ENCODE measurements around the gene JAKMIP2.

GRCh38 chr5:147819261-147819770 is 36.8 kb upstream of the JAKMIP2 start:
- TF ChIP-seq, protein P1, sequence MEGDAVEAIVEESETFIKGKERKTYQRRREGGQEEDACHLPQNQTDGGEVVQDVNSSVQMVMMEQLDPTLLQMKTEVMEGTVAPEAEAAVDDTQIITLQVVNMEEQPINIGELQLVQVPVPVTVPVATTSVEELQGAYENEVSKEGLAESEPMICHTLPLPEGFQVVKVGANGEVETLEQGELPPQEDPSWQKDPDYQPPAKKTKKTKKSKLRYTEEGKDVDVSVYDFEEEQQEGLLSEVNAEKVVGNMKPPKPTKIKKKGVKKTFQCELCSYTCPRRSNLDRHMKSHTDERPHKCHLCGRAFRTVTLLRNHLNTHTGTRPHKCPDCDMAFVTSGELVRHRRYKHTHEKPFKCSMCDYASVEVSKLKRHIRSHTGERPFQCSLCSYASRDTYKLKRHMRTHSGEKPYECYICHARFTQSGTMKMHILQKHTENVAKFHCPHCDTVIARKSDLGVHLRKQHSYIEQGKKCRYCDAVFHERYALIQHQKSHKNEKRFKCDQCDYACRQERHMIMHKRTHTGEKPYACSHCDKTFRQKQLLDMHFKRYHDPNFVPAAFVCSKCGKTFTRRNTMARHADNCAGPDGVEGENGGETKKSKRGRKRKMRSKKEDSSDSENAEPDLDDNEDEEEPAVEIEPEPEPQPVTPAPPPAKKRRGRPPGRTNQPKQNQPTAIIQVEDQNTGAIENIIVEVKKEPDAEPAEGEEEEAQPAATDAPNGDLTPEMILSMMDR (conservative IDR thresholded peaks at IDR 0.05 in 1 of 2, IDR thresholded peaks at IDR 0.05 in 1 of 2; ENCODE audit: extremely low read depth in 1 of 2, insufficient read depth in 1 of 2, low read depth in 1 of 2, low read length in 2 of 2), result no peak
- no peak for TF ChIP-seq EZH2 (IDR thresholded peaks at IDR 0.05; ENCODE audit: borderline replicate concordance, low read length)

Data from mammary epithelial cell (primary cell).